GM18909 (cell line): ENCODE data around the gene ABCG2.
"Not testable (repeated sequence)": the region's sequence is repeated elsewhere in the genome, so short reads cannot be mapped to it uniquely, and the experiment has no call there.

Experiments
- ATAC-seq: cut with Tn5 transposase; IDR thresholded peaks from one replicate; pipeline ENCODE4 v1.9.1; 2021; ENCODE audit warnings: mild to moderate bottlenecking; ENCODE audit not compliant: unreplicated experiment, poor library complexity

The ABCG2 gene

GRCh38 chr4:88119943-88120342, 38.5 kb downstream of the ABCG2 start:
- ATAC-seq, result no peak

- no peak for ATAC-seq
Observed at GRCh38 chr4:88115587-88115986, 42.9 kb downstream of the ABCG2 start.

- ATAC-seq, result no peak
Observed at GRCh38 chr4:88112856-88113255, 45.6 kb downstream of the ABCG2 start.

- ATAC-seq, result no peak
Observed at GRCh38 chr4:88110826-88111225, 47.6 kb downstream of the ABCG2 start.

- ATAC-seq, result no peak
Observed at GRCh38 chr4:88109123-88109881, 49.1 kb downstream of the ABCG2 start.

GRCh38 chr4:88108747-88109122, 49.7 kb downstream of the ABCG2 start:
- ATAC-seq, result no peak

GRCh38 chr4:88108108-88108465, 50.4 kb downstream of the ABCG2 start:
- ATAC-seq, result not testable (repeated sequence)

GRCh38 chr4:88107406-88108107, 50.9 kb downstream of the ABCG2 start:
- no peak for ATAC-seq

GRCh38 chr4:88106205-88106604, 52.2 kb downstream of the ABCG2 start:
- no peak for ATAC-seq

- ATAC-seq, result no peak
Observed at GRCh38 chr4:88104902-88105610, 53.4 kb downstream of the ABCG2 start.

GRCh38 chr4:88102026-88102425, 56.4 kb downstream of the ABCG2 start:
- no peak for ATAC-seq

GRCh38 chr4:88101165-88101564, 57.3 kb downstream of the ABCG2 start:
- ATAC-seq, result no peak

GRCh38 chr4:88098993-88099752, 59.3 kb downstream of the ABCG2 start:
- no peak for ATAC-seq

- ATAC-seq, result no peak
Observed at GRCh38 chr4:88097781-88098180, 60.7 kb downstream of the ABCG2 start.

GRCh38 chr4:88097301-88097700, 61.1 kb downstream of the ABCG2 start:
- ATAC-seq, result no peak

- ATAC-seq, result no peak
Observed at GRCh38 chr4:88093874-88094273, 64.6 kb downstream of the ABCG2 start.

- ATAC-seq, result no peak
Observed at GRCh38 chr4:88091378-88091777, 67.1 kb downstream of the ABCG2 start.

- no peak for ATAC-seq
Observed at GRCh38 chr4:88090898-88091297, 67.5 kb downstream of the ABCG2 start.

GRCh38 chr4:88087004-88087403, 71.4 kb downstream of the ABCG2 start:
- ATAC-seq, result no peak

GRCh38 chr4:88080626-88081025, 77.8 kb downstream of the ABCG2 start:
- ATAC-seq, result no peak

- ATAC-seq, result no peak
Observed at GRCh38 chr4:88078579-88078978, 79.9 kb downstream of the ABCG2 start.
